H9 (cell line): ENCODE measurements around the gene TCF7L2. TPM values are rescaled to one million over a fixed set of nuclear protein-coding genes. Genes with fewer than 3 reads are reported as not detected.

Source experiments
- DNase-seq: peaks from one replicate; pipeline ENCODE4 v3.0.0-alpha.2; 2017
- H2AFZ ChIP-seq: one replicate; pipeline ENCODE4 v1.6.1; 2013; ENCODE audit warnings: mild to moderate bottlenecking, low read length, control low read depth, moderate library complexity
- H2AK5ac ChIP-seq: 2 replicates; pipeline ENCODE4 v1.6.1; 2013; ENCODE audit warnings: low read length, control low read depth, mixed read lengths; ENCODE audit not compliant: insufficient read length
- H2BK120ac ChIP-seq: one replicate; pipeline ENCODE4 v1.6.1; 2013; ENCODE audit warnings: low read depth, mild to moderate bottlenecking, low read length, control low read depth, inconsistent platforms; ENCODE audit not compliant: poor library complexity, severe bottlenecking
- H2BK12ac ChIP-seq: 2 replicates; pipeline ENCODE4 v1.6.1; 2013; ENCODE audit warnings: low read length, control low read depth, mixed read lengths, low read depth; ENCODE audit not compliant: insufficient read length
- H2BK15ac ChIP-seq: 2 replicates; pipeline ENCODE4 v1.6.1; 2013; ENCODE audit warnings: low read depth, low read length, control low read depth
- H2BK20ac ChIP-seq: one replicate; pipeline ENCODE4 v1.6.1; 2013; ENCODE audit warnings: low read depth, mild to moderate bottlenecking, low read length, control low read depth, inconsistent platforms; ENCODE audit not compliant: poor library complexity, severe bottlenecking
- H2BK5ac ChIP-seq: 2 replicates; pipeline ENCODE4 v1.6.1; 2013; ENCODE audit warnings: low read length, control low read depth, mixed read lengths; ENCODE audit not compliant: insufficient read length
- H3K14ac ChIP-seq: 2 replicates; pipeline ENCODE4 v1.6.1; 2013; ENCODE audit warnings: low read length, control low read depth; ENCODE audit not compliant: insufficient read depth
- H3K18ac ChIP-seq: 2 replicates; pipeline ENCODE4 v1.6.1; 2013; ENCODE audit warnings: low read depth, mild to moderate bottlenecking, mixed read lengths, low read length, control low read depth; ENCODE audit not compliant: insufficient read length
- H3K23ac ChIP-seq: 2 replicates; pipeline ENCODE4 v1.6.1; 2013; ENCODE audit warnings: low read length, control low read depth, mixed read lengths, low read depth; ENCODE audit not compliant: insufficient read length
- H3K23me2 ChIP-seq: 2 replicates; pipeline ENCODE4 v1.6.1; 2013; ENCODE audit warnings: low read depth, mild to moderate bottlenecking, mixed read lengths, low read length, control low read depth; ENCODE audit not compliant: insufficient read length, poor library complexity, severe bottlenecking
- H3K27ac ChIP-seq: 2 replicates; pipeline ENCODE4 v1.5.1; 2013; ENCODE audit warnings: low read length, control low read depth, mixed read lengths, low read depth; ENCODE audit not compliant: insufficient read length
- H3K27me3 ChIP-seq: 2 replicates; pipeline ENCODE4 v1.6.1; 2013; ENCODE audit warnings: low read length, control low read depth, inconsistent platforms; ENCODE audit not compliant: insufficient read depth
- H3K4ac ChIP-seq: 2 replicates; pipeline ENCODE4 v1.6.1; 2013; ENCODE audit warnings: low read depth, mild to moderate bottlenecking, control low read depth, inconsistent platforms, low read length, moderate library complexity
- H3K4me1 ChIP-seq: 2 replicates; pipeline ENCODE4 v1.6.1; 2013; ENCODE audit warnings: low read length, control low read depth, inconsistent platforms; ENCODE audit not compliant: insufficient read depth
- H3K4me2 ChIP-seq: 2 replicates; pipeline ENCODE4 v1.6.1; 2013; ENCODE audit warnings: low read length, control low read depth, mixed read lengths; ENCODE audit not compliant: insufficient read length, insufficient read depth
- H3K56ac ChIP-seq: 2 replicates; pipeline ENCODE4 v1.6.1; 2013; ENCODE audit warnings: low read depth, mild to moderate bottlenecking, mixed read lengths, low read length, control low read depth; ENCODE audit not compliant: insufficient read length
- H3K79me1 ChIP-seq: 2 replicates; pipeline ENCODE4 v1.6.1; 2013; ENCODE audit warnings: low read depth, mild to moderate bottlenecking, moderate library complexity, low read length, control low read depth, inconsistent platforms; ENCODE audit not compliant: insufficient read depth, poor library complexity, severe bottlenecking
- H3K79me2 ChIP-seq: 2 replicates; pipeline ENCODE4 v1.6.1; 2013; ENCODE audit warnings: low read length, control low read depth, inconsistent platforms; ENCODE audit not compliant: insufficient read depth
- H3K9ac ChIP-seq: 2 replicates; pipeline ENCODE4 v1.6.1; 2013; ENCODE audit warnings: low read length, control low read depth, mixed read lengths; ENCODE audit not compliant: insufficient read length; ENCODE audit errors: extremely low read depth
- H3K9me3 ChIP-seq: one replicate; pipeline ENCODE4 v1.6.1; 2013; ENCODE audit warnings: low read depth, low read length, inconsistent platforms; ENCODE audit not compliant: control insufficient read depth
- H3T11ph ChIP-seq: one replicate; pipeline ENCODE4 v1.6.1; 2013; ENCODE audit warnings: mild to moderate bottlenecking, low read length, control low read depth, inconsistent platforms
- H4K20me1 ChIP-seq: one replicate; pipeline ENCODE4 v1.6.1; 2013; ENCODE audit not compliant: control insufficient read depth, insufficient read length, insufficient read depth
- H4K5ac ChIP-seq: 2 replicates; pipeline ENCODE4 v1.6.1; 2013; ENCODE audit warnings: low read depth, mild to moderate bottlenecking, mixed read lengths, low read length, control low read depth; ENCODE audit not compliant: insufficient read length
- H4K8ac ChIP-seq: replicated peaks from 2 replicates; pipeline ENCODE4 v1.6.1; 2013; ENCODE audit warnings: low read length, control low read depth, mixed read lengths, low read depth; ENCODE audit not compliant: insufficient read length
- H4K91ac ChIP-seq: 2 replicates; pipeline ENCODE4 v1.6.1; 2013; ENCODE audit warnings: low read depth, mild to moderate bottlenecking, moderate library complexity, mixed read lengths, low read length, control low read depth; ENCODE audit not compliant: insufficient read length
- H3K27ac Mint-ChIP-seq, 3 experiments: 2 replicates in 2 of 3; 3 replicates in 1 of 3; pipeline ENCODE4 v1.8.0; 2020 to 2021; ENCODE audit warnings: mixed read lengths in 3 of 3, mild to moderate bottlenecking in 1 of 3, moderate library complexity in 1 of 3
- H3K27me3 Mint-ChIP-seq: 2 replicates; pipeline ENCODE4 v1.8.0; 2021; ENCODE audit warnings: low read depth, mild to moderate bottlenecking, moderate library complexity, mixed read lengths
- H3K36me3 Mint-ChIP-seq, 3 experiments: 2 replicates in 2 of 3; 3 replicates in 1 of 3; pipeline ENCODE4 v1.8.0; 2020 to 2021; ENCODE audit warnings: low read depth in 3 of 3, mixed read lengths in 3 of 3; ENCODE audit not compliant: insufficient read depth in 1 of 3
- H3K4me1 Mint-ChIP-seq, 2 experiments: 2 replicates each; pipeline ENCODE4 v1.8.0; 2020; ENCODE audit warnings: mixed read lengths in 2 of 2
- H3K4me3 Mint-ChIP-seq, 2 experiments: 2 replicates in 1 of 2; 3 replicates in 1 of 2; pipeline ENCODE4 v1.8.0; 2020 to 2021; ENCODE audit warnings: mild to moderate bottlenecking in 2 of 2, mixed read lengths in 2 of 2, moderate library complexity in 1 of 2
- H3K9me3 Mint-ChIP-seq, 2 experiments: 2 replicates in 1 of 2; 3 replicates in 1 of 2; pipeline ENCODE4 v1.8.0; 2020; ENCODE audit warnings: mild to moderate bottlenecking in 2 of 2, mixed read lengths in 2 of 2, moderate library complexity in 1 of 2
- CTCF ChIP-seq: fragments of 200-600 bp; sonication (generic); conservative IDR thresholded peaks from 3 replicates; pipeline ENCODE4 v1.8.0; 2021; ENCODE audit warnings: antibody characterized with exemption, mild to moderate bottlenecking
- WGBS: extraction: QIAGEN DNeasy Blood & Tissue Kit; methylation state at CpG from one replicate; pipeline ENCODE4 v1.1.7; 2013; ENCODE audit warnings: missing lambda C conversion rate, low lambda C conversion rate, mixed read lengths; ENCODE audit not compliant: insufficient read length; ENCODE audit errors: extremely low coverage; 5-methylcytosine and 5-hydroxymethylcytosine counted together
- total RNA-seq: library from RNA; stranded (reverse); gene quantifications from 2 replicates; pipeline ENCODE4 v1.2.1, GENCODE V29; 2021

Gene TCF7L2
- total RNA-seq, 1 experiment from 2014 or later: 71.1 TPM

DNA sequence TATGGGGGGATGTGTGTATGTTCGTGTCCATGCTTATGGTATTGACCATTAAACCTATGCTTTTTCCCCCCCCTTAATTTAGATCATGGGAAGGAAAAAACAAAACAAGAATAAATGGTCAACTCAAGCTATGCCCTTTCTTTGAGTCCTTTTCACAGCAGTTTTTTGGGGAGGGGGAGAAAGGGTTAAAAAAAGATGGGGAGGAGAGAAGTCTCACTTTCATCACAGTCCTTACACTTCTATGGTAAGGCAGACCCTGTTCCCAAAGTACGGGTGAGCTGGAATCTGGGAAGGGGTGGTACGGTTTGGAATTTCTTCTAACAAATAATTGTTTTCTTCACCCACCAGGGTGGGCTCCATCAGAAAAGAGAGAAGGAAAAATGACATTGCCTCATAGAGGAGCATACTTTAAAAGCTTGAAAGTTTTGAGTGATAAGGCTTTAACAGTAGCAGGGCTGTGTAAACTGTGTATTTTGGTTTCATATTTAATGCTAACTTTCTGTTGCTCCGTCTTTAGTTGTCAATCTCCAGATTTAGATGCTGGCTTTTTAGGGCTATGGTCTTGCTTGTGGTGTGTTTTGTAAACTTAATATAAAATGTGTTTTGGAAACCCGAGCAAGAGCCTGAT is 180.1 kb downstream of the TCF7L2 start:
- no peaks in the 10 kb centered on the region for H3K9me3 Mint-ChIP-seq
- Histone ChIP-seq H2AFZ (no peak overlapping the region), H2BK120ac (no peak overlapping the region), H2BK15ac (no peak overlapping the region), H2AK5ac (no peak overlapping the region), H3K27ac (no peak overlapping the region), H4K5ac (no peak overlapping the region), H4K20me1 (no peaks in the 10 kb centered on the region), H4K91ac (no peak overlapping the region), H3K9me3 (no peaks in the 10 kb centered on the region), H2BK12ac (no peak overlapping the region), H3K18ac (no peak overlapping the region), H3K27me3 (no peaks in the 10 kb centered on the region), H2BK5ac (no peak overlapping the region), H3K4ac (no peak overlapping the region), H3K9ac (no peak overlapping the region), H3K23ac (no peak overlapping the region), H3K56ac (no peak overlapping the region), H3K79me1 (no peaks in the 10 kb centered on the region), H4K8ac (no peak overlapping the region), H3K23me2 (peaks cover 4% of the 10 kb centered on the region), H2BK20ac (no peak overlapping the region), H3K14ac (no peak overlapping the region), H3T11ph (no peak overlapping the region), H3K79me2 (peaks cover 5% of the 10 kb centered on the region; the same call in 1 of the 2 replicates), H3K4me1 (peaks cover 29% of the 10 kb centered on the region; the same call in 1 of the 2 replicates), H3K4me2 (no peak overlapping the region)
- DNase-seq: no peak
- whole genome bisulfite sequencing: no CpG with 5 or more reads among the region's 5 CpGs
- H3K27me3 Mint-ChIP-seq: no peaks in the 10 kb centered on the region
- H3K36me3 Mint-ChIP-seq: no peaks in the 10 kb centered on the region
- no peak for TF ChIP-seq CTCF
- H3K4me3 Mint-ChIP-seq: no peak overlapping the region
- H3K27ac Mint-ChIP-seq: peak overlapping the region in 1 of 3 experiments; percentile 70; a peak in 3 of 7 replicates
- H3K4me1 Mint-ChIP-seq: peaks cover 88 to 92% of the 10 kb centered on the region in 2 experiments
